SK-N-DZ (cell line): ENCODE measurements around the gene CMTM1.
A peak's percentile ranks its signal among the peaks of the same experiment; 100 is the strongest.
"Not testable (repeated sequence)": the region's sequence is repeated elsewhere in the genome, so short reads cannot be mapped to it uniquely, and the experiment has no call there.

Experiments used
- DNase-seq: peaks from one replicate; pipeline ENCODE4 v3.0.0-alpha.2; 2015; ENCODE audit warnings: low spot score

CMTM1 gene

DNA sequence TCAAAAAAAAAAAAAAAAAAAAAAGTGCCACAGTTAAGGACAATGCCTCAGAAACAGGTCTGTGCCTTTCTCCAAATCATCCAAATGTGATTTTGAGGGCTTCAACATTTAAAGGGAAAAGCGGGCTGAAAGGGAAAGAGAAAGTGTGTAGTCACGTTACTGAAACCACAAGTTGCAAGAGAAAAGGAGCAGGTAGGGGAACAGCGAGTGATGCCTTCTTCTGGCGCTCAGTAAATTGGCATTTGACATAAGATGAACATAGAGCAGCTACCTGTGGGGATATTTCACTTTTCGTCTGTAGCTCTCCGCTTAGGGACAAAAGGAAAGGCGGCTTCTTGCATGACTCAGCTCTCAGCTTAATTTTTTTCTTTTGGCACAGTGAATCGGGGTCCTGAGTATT lies 24.1 kb downstream of the CMTM1 start:
- no peak for DNase-seq

- DNase-seq, result no peak
Observed at GRCh38 chr16:66591018-66591417, 24.8 kb downstream of the CMTM1 start.

GRCh38 chr16:66592241-66592640 lies 26.0 kb downstream of the CMTM1 start:
- no peak for DNase-seq

DNA sequence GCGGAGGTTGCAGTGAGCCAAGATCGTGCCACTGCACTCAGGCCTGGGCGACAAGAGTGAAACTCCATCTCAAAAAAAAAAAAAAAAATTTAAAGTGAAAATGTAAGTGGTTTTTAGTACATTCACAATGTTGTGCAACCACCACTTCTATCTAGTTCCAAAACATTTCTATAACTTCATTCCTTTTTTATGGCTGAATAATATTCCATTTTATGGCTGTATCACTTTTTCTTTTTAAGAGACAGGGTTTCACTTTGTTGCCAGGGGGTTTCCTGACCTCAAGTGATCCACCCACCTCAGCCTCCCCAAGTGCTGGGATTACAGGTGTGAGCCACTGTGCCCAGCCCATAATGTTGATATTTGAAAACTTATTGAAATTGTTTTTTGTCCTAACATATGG lies 26.6 kb downstream of the CMTM1 start:
- DNase-seq, result no peak

DNA sequence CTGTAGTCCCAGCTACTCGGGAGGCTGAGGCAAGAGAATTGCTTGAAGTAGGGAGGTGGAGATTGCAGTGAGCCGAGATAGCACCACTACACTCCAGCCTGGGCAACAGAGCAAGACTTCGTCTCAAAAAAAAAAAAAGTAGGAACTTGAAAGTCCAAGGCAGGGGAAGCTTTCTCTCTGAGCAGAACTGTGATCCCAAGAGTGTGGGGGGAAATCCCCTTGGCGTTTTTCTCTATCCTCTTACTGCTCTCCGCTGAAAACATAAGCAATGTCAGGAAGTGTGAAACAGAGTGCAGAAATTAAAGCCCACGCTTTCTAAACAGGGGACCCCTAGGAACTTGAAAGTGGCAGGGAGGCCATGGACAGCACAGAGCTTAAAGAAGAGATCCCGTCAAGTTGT lies 28.5 kb downstream of the CMTM1 start:
- DNase-seq, result no peak

DNA sequence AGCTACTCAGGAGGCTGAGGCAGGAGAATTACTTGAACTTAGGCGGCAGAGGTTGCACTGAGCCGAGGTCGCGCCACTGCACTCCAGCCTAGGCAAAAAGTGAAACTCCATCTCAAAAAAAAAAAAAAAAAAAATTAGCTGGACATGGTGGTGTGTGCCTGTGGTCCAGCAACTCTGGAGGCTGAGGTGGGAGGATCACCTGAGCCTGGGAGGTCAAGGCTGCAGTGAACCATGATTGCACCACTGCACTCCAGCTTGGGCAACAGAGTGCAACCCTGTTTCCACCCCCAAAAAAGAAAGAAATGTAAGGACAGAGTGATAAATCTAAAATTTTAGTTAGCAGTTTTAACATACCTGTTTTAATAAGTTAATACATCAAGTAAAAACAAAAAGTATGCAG lies 30.3 kb downstream of the CMTM1 start:
- DNase-seq, result not testable (repeated sequence)

DNA sequence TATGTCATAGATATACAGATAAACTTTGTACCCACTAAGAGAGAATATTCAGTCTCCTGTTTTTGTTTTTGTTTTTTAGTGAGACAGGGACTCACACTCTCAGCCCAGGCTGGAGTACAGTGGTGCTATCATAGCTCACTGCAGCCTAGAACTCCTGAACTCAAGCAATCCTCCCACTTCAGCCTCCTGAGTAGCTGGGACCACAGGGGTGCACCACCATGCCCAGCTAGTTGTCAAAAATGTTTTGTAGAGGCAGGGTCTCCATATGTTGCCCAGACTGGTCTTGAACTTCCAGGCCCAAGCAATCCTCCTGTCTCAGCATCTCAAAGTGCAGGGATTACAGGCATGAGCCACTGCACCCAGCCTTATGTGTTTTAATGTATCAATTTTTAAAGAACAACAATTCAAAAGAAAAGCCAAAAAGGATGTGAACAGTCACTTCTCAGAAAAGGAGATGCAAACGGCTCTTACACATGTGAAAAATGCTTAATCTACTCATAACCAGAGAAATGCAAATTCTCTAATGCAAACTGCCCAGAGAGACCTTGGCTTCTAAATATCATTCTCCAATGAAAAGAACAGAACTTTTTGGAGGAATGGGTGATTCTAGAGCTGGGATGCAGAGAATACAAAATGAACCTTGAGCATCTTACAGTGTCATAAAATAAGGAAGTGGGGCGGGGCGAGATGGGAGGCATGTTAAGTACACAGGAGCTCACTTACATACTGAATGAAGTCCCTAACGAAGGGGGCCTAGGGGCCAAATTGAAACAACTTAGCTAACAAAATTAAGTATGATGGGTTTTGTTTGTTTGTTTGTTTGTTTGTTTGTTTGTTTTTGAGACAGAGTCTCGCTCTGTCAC lies 31.0 kb downstream of the CMTM1 start:
- no peak for DNase-seq

DNA sequence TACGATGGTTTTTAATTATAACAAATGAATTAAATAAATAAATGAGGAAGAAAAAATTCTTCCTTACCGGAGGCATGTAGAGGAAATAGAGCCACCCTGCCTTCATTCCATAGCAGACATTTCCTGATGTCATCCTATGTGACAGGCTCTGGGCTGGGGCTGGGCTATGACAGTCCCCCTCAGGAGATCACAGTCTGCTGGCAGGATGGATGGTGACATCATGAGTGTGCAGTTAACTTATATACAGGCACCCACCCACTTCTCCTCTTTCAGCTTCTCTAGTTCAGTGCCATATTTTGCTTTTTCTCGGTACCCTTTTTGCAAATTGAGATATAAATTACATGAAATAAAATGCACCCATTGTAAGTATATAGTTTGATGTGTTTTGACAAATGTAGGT lies 31.9 kb downstream of the CMTM1 start:
- no peak for DNase-seq

DNA sequence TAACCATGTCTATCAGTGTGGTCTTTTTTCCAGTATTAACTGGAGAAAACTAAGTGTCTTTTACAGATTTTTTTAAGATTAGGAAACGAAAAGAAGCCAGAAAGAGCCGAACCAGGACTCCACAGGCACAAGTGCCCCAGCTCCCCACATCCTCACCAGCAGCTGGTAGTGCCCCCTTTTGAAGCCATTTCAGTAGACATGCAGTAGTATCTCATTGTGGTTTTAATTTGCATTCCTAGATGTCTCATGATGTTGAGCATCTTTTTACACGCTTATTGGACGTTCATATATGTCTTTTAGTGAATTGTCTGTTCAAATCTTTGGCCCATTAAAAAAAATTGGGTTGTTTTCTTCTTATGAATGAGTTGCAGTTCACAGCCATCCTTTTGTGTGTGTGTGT lies 33.5 kb downstream of the CMTM1 start:
- DNase-seq, result no peak

- DNase-seq, result no peak
Observed at GRCh38 chr16:66600477-66600876, 34.2 kb downstream of the CMTM1 start.

DNA sequence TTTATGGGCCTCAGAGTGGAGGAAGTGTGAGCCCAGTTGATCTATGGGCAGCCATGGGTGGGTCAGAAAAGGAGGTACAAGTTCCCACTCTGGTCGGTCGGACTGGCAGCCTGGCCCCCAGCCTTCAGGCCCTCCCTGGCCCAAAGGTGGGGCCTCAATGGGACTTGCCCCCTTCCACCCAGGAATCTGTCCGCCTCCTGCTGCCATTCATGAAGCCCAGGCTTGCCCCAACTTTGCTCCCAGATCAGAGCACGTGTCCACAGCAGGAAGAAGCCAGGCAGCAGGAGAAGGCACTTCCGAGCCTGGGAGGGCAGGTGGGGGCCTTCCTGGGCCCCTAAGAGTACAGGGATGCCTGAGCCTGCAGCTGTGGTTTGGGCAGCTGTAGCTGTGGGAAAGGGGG lies 35.2 kb downstream of the CMTM1 start:
- no peak for DNase-seq

DNA sequence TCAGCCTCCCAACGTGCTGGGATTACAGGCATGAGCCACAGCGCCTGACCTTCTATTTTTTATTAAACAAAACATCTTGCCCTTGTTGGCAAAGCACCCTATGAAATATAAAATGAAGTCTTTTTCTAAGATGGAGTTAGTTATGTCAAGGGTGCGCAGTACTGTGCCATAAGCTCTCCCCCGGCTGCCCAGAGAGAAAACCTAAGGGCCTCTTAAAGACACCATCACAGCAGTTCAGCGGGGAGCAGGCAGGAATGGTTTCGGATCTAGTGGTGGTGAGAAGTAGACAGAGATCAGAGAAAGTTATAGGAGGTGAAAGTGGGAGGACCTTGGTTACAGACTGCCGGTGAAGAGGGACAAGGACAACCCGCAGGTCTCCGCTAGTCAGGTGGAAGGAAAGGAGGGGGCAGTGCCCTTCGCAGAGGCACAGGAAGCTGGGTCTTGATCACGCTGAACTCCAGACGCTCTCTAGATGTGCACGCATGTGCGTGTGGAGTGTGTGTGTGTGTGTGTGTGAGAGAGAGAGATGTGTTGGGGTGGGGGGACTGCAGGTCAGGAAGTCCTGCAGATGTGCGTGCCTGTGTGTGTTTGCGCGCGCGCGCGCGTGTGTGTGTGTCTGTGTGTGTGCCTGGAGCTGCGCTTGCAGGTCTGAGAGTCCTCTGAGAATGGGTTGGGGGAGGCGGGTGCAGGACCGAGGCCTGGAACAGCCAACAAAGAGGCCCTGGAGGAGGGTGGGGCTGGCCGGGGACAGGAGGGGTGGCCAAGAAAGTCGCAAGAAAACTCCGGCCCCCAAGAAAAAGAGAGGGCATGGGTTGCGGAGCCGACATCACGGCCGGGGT lies 37.5 kb downstream of the CMTM1 start:
- peak; percentile 81 for DNase-seq

- DNase-seq, result peak; percentile 76
Observed at GRCh38 chr16:66604376-66605176, 38.3 kb downstream of the CMTM1 start, which contains the start of gene CMTM3. TSS of gene CMTM3 (plus strand) at chr16:66604704. CDS start at chr16:66604806, 102 bp downstream.

DNA sequence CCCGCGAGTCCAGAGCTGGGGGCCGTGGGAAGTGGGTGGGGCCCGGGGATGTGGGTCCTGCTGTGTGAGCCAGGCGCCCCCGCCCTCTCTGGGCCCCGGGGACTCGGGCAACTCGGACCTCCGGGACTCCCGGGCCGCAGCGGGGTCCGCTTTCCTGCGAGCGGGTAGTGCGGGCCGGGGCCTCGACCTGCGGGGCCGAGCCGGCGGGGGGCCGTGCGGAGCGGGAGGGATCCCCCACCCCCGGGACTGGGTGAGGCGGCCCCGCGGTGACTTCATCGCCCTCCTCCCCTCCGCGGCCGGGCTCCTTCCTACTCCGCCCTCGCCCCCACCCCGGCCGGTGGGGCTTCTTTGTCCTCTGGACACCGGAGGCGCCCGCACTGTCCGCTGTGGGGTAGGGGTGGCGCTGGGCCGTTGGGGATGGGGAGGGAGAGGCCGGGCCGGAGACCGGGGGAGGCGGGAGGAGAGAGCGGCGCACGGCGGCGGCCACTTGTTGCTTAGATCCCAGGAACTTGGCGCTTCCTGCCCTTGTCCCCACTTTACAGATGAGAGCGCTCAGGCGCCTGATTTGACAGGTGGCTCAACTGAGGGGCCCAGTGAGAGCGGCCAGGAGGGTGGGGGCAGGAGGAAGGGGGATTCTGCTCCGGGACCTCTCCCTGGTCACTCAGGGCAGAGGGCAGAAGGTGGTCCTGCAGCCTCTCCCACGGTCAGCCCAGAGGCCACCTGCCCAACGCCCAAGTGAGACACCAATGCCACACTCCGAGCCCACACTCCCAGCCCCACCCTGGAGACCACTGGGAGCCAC lies 39.1 kb downstream of the CMTM1 start:
- DNase-seq, result no peak

DNA sequence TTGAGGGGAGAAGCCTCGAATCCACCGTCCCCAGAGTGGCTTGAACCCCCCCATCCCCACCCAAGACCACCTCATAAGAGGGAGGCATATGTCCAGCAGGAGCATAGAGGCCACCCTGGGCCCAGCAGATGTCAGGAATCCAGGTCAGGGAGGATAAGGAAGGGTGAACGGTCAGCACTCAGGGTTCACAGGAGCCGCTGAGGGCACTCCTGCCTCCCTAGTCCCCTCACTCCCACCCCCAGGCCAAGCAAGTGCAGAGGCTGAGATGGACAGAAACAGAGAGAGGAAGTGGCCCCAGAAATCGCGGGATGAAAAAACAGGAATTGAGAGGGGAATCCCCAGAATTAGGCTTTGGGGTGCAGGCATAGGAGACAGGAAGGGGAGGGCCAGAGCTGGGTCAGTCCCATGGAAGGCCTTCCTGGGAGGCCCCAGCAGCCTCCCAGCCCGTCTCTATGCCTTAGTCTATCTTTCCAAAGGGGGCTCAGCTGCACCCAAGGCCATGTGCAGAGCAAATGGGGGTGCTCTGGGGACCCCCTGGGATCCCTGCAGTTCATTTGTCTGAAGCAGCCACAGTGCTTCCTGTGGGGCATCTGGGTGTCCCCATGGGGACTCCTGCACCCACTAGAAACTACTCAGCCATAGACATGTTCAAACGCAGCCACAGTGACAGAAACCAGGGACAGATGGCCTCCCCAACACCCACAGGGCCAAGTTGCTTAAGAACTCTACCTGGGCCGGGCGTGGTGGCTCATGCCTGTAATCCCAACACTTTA lies 39.9 kb downstream of the CMTM1 start:
- DNase-seq, result no peak

DNA sequence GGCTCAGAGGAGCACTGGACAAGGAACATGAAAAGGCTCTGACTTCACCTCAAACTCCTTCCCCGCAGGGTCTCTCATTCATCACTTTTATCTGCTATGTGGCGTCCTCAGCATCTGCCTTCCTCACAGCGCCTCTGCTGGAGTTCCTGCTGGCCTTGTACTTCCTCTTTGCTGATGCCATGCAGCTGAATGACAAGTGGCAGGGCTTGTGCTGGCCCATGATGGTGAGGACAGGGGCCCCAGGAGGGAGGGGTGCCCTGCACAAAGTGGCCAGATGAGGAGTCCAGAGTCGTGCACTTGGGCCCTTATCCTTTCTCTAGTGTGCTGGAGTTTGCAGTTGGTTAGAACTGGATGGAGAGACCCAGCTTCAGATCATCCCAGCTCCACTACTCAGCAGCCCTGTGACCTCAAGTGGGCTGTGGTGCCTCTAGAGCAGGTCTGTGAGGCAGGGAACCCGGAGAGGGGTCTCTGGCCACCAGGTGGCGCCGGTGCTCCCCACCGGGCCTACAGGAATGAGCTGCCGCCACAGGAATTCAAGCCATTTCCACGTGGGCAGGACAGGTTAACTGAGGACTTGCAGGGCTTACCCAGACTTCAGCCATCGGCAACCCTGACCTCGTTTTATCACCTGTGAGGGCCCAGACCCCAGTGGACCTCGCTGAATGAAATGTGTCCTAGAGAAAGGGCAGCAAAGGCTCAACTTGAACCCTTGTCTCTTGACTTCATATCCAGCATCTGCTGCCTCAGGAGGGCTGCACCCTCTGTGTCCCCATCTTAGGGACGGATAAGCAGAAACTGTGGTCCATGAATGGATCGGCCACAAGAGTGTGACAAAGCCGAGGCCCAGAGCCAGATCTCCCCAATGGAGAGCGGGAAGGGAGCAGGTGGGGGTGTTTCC lies 42.3 kb downstream of the CMTM1 start:
- peak; percentile 80 for DNase-seq

- DNase-seq, result no peak
Observed at GRCh38 chr16:66609139-66609510, 42.9 kb downstream of the CMTM1 start.

DNA sequence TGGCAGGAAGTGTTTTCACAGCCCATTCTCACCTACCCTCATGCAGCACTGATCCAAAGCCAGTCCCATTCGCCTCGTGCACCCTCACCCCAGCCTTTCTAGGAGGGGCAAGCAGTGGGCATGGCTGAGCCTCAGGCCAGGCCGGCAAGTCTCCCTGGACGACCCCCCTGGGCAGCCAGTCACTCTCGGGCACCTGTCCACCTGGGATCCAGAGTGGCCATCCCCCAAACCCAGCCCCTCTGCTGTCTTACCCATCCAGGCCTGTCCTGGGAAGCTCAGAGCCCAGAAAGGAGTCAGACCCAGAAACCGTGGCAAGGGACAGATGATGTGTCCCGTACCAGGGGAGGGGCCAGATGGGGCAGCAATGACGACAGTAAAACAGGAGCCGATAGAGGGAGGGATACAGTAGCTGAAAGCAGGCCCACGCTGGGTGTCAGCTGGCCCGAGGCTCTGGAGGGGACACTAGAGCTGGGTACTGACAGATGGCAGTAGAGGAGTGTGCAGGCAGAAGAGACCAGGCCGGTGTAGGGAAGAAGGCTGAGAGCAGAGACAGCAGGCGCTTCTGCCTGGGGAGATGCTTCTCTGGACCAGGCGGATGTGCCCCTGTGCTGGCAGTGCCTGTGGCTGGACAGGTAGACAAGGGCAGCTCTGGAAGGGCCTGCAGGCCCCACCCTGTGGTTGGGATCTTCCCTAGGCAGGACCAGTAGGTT lies 44.0 kb downstream of the CMTM1 start:
- DNase-seq, result no peak

GRCh38 chr16:66611911-66612310 lies 45.7 kb downstream of the CMTM1 start:
- not testable (repeated sequence) for DNase-seq
